Panc1 (cell line): ENCODE results near the gene KIF17.

ENCODE experiments used
- CTCF ChIP-seq: fragments of 450-650 bp; IDR thresholded peaks from 2 replicates; pipeline ENCODE4 v1.5.1; 2017; ENCODE audit warnings: mild to moderate bottlenecking
- SIN3A ChIP-seq: IDR thresholded peaks from 2 replicates; pipeline ENCODE4 v1.6.1; 2012; ENCODE audit warnings: low read depth, mild to moderate bottlenecking, low read length, moderate library complexity, borderline replicate concordance; ENCODE audit not compliant: insufficient read depth

GRCh38 chr1:20729990-20730689, 12.3 kb upstream of the KIF17 start:
- TF ChIP-seq CTCF (no peak), SIN3A (no peak)
